K562 (cell line): ENCODE results near the gene PRMT7. TPM values are rescaled to one million over a fixed set of nuclear protein-coding genes. Genes with fewer than 3 reads are reported as not detected.

Experiments used
- ATAC-seq: fragments of 200-7000 bp; cut with Tn5 transposase; 3 replicates; pipeline ENCODE4 v1.9.1; 2020; ENCODE audit warnings: moderate library complexity
- BruUV-seq: library from RNA; stranded (reverse); fragments of 400-500 nt; replicated peaks from 2 replicates; lab custom pipeline; 2021; lab: Mats Ljungman, UMichigan
- CTCF ChIA-PET: fragments of 300-600 bp; formaldehyde crosslinking; extraction: SDS; loops from one replicate; lab custom pipeline; 2021; ENCODE audit warnings: low intra/inter-chr PET ratio; lab: Yijun Ruan, JAX
- POLR2A ChIA-PET: fragments of 300-600, 350-650 bp; sonication (Branson Sonifier 250); formaldehyde crosslinking; extraction: SDS; loops from one replicate; lab custom pipeline; 2021; ENCODE audit warnings: antibody characterized with exemption, inconsistent platforms; lab: Yijun Ruan, JAX
- DNase-seq, 4 experiments: peaks; one replicate each; pipeline versions ENCODE4 v3.0.0 to v3.0.0-alpha.2; 2011 to 2018; ENCODE audit warnings: low spot score in 3 of 4, mixed read lengths in 3 of 4; ENCODE audit errors: extremely low read depth in 1 of 4
- FAIRE-seq: peaks from 2 replicates; lab custom pipeline; 2011; peaks lifted over from hg19 to GRCh38; lab: Jason Lieb, UNC
- H2AFZ ChIP-seq: 2 replicates; pipeline ENCODE4 v1.6.0; 2011; ENCODE audit warnings: low read depth, low read length, control low read depth, inconsistent platforms
- H3K27ac ChIP-seq: fragments of 200-600 bp; 3 replicates; pipeline ENCODE4 v1.8.0; 2011; ENCODE audit warnings: low read depth, mild to moderate bottlenecking, control low read depth, inconsistent platforms, low read length, moderate library complexity, mixed read lengths; ENCODE audit errors: extremely low read depth
- H3K27me3 ChIP-seq, 2 experiments: fragments of 300-600 bp in 1 of 2; 2 replicates in 1 of 2; 3 replicates in 1 of 2; pipeline versions ENCODE4 v1.6.0 to v1.8.0; 2011; ENCODE audit warnings: inconsistent platforms in 2 of 2, low read length in 2 of 2, mild to moderate bottlenecking in 1 of 2, mixed read lengths in 1 of 2, moderate library complexity in 1 of 2; ENCODE audit not compliant: control insufficient read depth in 2 of 2, insufficient read depth in 2 of 2
- H3K36me3 ChIP-seq: fragments of 300-600 bp; 3 replicates; pipeline ENCODE4 v1.8.0; 2011; ENCODE audit warnings: mild to moderate bottlenecking, low read length, inconsistent platforms; ENCODE audit not compliant: control insufficient read depth, insufficient read depth
- H3K4me1 ChIP-seq, 2 experiments: fragments of 200-600 bp in 1 of 2; replicated peaks in 1 of 2; 2 replicates in 1 of 2; 3 replicates in 1 of 2; pipeline versions ENCODE4 v1.5.1 to v1.8.0; 2011; ENCODE audit warnings: inconsistent platforms in 2 of 2, low read length in 2 of 2, mild to moderate bottlenecking in 1 of 2, mixed read lengths in 1 of 2, moderate library complexity in 1 of 2; ENCODE audit not compliant: control insufficient read depth in 2 of 2, insufficient read depth in 2 of 2
- H3K4me2 ChIP-seq: 2 replicates; pipeline ENCODE4 v1.6.1; 2011; ENCODE audit warnings: low read length, control low read depth, inconsistent platforms, mixed read lengths; ENCODE audit not compliant: insufficient read depth
- H3K4me3 ChIP-seq: fragments of 200-600 bp; sonication (generic), shearing (Covaris generic); 2 replicates; pipeline ENCODE4 v1.5.1; 2016; ENCODE audit warnings: control low read depth, inconsistent platforms
- H3K79me2 ChIP-seq: fragments of 200-600 bp; 3 replicates; pipeline ENCODE4 v1.8.0; 2011; ENCODE audit warnings: low read length, inconsistent platforms; ENCODE audit not compliant: control insufficient read depth, insufficient read depth
- H3K9ac ChIP-seq, 2 experiments: 2 replicates each; pipeline versions ENCODE4 v1.6.0 to v1.6.1; 2011; ENCODE audit warnings: low read depth in 2 of 2, low read length in 2 of 2, control low read depth in 1 of 2, inconsistent platforms in 1 of 2, mild to moderate bottlenecking in 1 of 2, mixed read lengths in 1 of 2; ENCODE audit not compliant: insufficient read depth in 1 of 2
- H3K9me1 ChIP-seq: one replicate; pipeline ENCODE4 v1.6.0; 2011; ENCODE audit warnings: inconsistent platforms, mild to moderate bottlenecking, low read length, moderate library complexity; ENCODE audit not compliant: control insufficient read depth, insufficient read depth
- H3K9me3 ChIP-seq: replicated peaks from 2 replicates; pipeline ENCODE4 v1.5.1; 2011; ENCODE audit warnings: low read depth, low read length, inconsistent platforms; ENCODE audit not compliant: control insufficient read depth, insufficient read depth
- H4K20me1 ChIP-seq: replicated peaks from 2 replicates; pipeline ENCODE4 v1.6.1; 2011; ENCODE audit warnings: low read length, inconsistent platforms, mixed read lengths; ENCODE audit not compliant: control insufficient read depth, insufficient read depth
- EP300 ChIP-seq: IDR thresholded peaks from 2 replicates; pipeline ENCODE4 v1.6.1; 2012; ENCODE audit warnings: low read length, improper control_type of control experiment
- TCFL5 ChIP-seq: fragments of 250-450 bp; sonication (Bioruptor Pico); conservative IDR thresholded peaks from 2 replicates; pipeline ENCODE4 v1.6.1; 2021; ENCODE audit warnings: mild to moderate bottlenecking, moderate library complexity, matching md5 sums
- TRIM28 ChIP-seq: fragments of 450-650 bp; IDR thresholded peaks from 2 replicates; pipeline ENCODE4 v1.6.1; 2017
- XRCC5 ChIP-seq: fragments of 200-400 bp; formaldehyde crosslinking; IDR thresholded peaks from 2 replicates; pipeline ENCODE4 v1.6.1; 2017; ENCODE audit warnings: low read depth, mild to moderate bottlenecking, low read length
- YY1 ChIP-seq, 3 experiments: IDR thresholded peaks; 2 replicates each; pipeline ENCODE4 v1.6.1; 2011; ENCODE audit warnings: low read length in 2 of 3, mild to moderate bottlenecking in 2 of 3, moderate library complexity in 2 of 3, borderline replicate concordance in 1 of 3, control low read depth in 1 of 3, low read depth in 1 of 3; ENCODE audit not compliant: insufficient read depth in 3 of 3, insufficient replicate concordance in 2 of 3, control insufficient read depth in 1 of 3, insufficient read length in 1 of 3; ENCODE audit errors: extremely low read depth in 1 of 3
- ZNF347 ChIP-seq: fragments of 450-650 bp; formaldehyde crosslinking; IDR thresholded peaks from 2 replicates; pipeline ENCODE4 v1.4.0; 2020; ENCODE audit warnings: low read depth, mild to moderate bottlenecking, moderate library complexity
- ZNF436 ChIP-seq: fragments of 250-450, 450-650 bp; sonication (Bioruptor Pico); formaldehyde crosslinking; IDR thresholded peaks from 2 replicates; pipeline ENCODE4 v1.7.0; 2020; ENCODE audit warnings: mild to moderate bottlenecking
- WGBS: fragments of 100-300 bp; shearing (Covaris generic); methylation state at CpG from one replicate; pipeline ENCODE4 v1.1.6; 2016; ENCODE audit warnings: low coverage, mixed read lengths; ENCODE audit not compliant: insufficient coverage; ENCODE audit errors: missing lambda C conversion rate; 5-methylcytosine and 5-hydroxymethylcytosine counted together
- in situ Hi-C: fragments of 300-500 bp; cut with MboI; formaldehyde crosslinking; loops from 4 replicates; pipeline ENCODE4 v1.15.0; 2018; ENCODE audit warnings: inconsistent platforms, mixed read lengths
- intact Hi-C: fragments of 100-400 bp; cut with micrococcal nuclease; formaldehyde crosslinking; loops from 2 replicates; pipeline ENCODE4 v1.14.2; 2022
- polyA plus RNA-seq, 8 experiments: library from polyadenylated mRNA; depleted of rRNA in 4 of 8; stranded (reverse) in 5 of 8; unstranded in 3 of 8; fragments of >200 nt; fragmentation: Nextera tagmentation in 2 of 8; fragmentation: Illumina TruSeq in 1 of 8; extraction: Ambion mirVana in 2 of 8; extraction: Trizol in 1 of 8; gene quantifications; 2 replicates each; pipeline versions ENCODE4 v1.2.1 to v1.2.3, GENCODE V29; 2011 to 2014; ENCODE audit warnings: inconsistent platforms in 1 of 8, missing spikeins in 1 of 8
- total RNA-seq, 7 experiments: library from RNA; depleted of rRNA in 6 of 7; stranded (reverse); fragments of >200 nt in 6 of 7; fragmentation: Illumina TruSeq in 2 of 7; extraction: Trizol in 2 of 7; gene quantifications; 2 replicates each; pipeline versions ENCODE4 v1.2.1 to v1.2.3, GENCODE V29; 2011 to 2021; ENCODE audit warnings: low replicate concordance in 1 of 7
- TF ChIP-seq, protein P1 (sequence below): fragments of 450-650 bp; formaldehyde crosslinking; IDR thresholded peaks from 2 replicates; pipeline ENCODE4 v1.4.0; 2022; ENCODE audit warnings: missing genetic modification characterization
- TF ChIP-seq, protein P2 (sequence below): sonication (generic); formaldehyde crosslinking; IDR thresholded peaks from 2 replicates; pipeline ENCODE4 v1.8.0; 2022; ENCODE audit warnings: missing genetic modification reagents, mild to moderate bottlenecking, borderline replicate concordance
- TF ChIP-seq, protein P3 (sequence below): fragments of 250-450 bp; sonication (Bioruptor Pico); IDR thresholded peaks from 2 replicates; pipeline ENCODE4 v1.8.0; 2021; ENCODE audit warnings: borderline replicate concordance, mild to moderate bottlenecking, moderate library complexity; ENCODE audit not compliant: poor library complexity, severe bottlenecking

The PRMT7 gene
- total and polyA plus RNA-seq, 9 of the 15 experiments (the other 6 are each of a cell fraction or from before 2014, with no cell fraction given): 6.4 to 88.8 (median 73.1) TPM

- peaks cover 14% of the 10 kb centered on the region for H4K20me1 ChIP-seq
- peaks cover 35 to 57% of the 10 kb centered on the region in 2 experiments; a peak in 4 of 5 replicates for H3K27me3 ChIP-seq
- ChIA-PET CTCF (no interaction called here), POLR2A (interaction anchor here (0.6 to 0.8 kb wide), 3 partner anchors 32 to 806 kb away, joined by 3 read pairs; no protein-coding TSS in a partner anchor)
- H3K79me2 ChIP-seq: no peaks in the 10 kb centered on the region
- no peak overlapping the region for H3K4me2 ChIP-seq
- H2AFZ ChIP-seq: no peak overlapping the region
- no peak overlapping the region for H3K27ac ChIP-seq
- no peak overlapping the region for H3K9ac ChIP-seq
- ATAC-seq (no peak), FAIRE-seq (no peak), DNase-seq (no peak)
- H3K4me3 ChIP-seq: no peak overlapping the region
- H3K9me1 ChIP-seq: no peaks in the 10 kb centered on the region
- H3K36me3 ChIP-seq: no peaks in the 10 kb centered on the region
- WGBS: 34% methylated on average over 12 of the region's 12 CpGs
- no TSS peak for BruUV-seq
- peaks cover 9 to 53% of the 10 kb centered on the region in 2 experiments; a peak in 3 of 5 replicates for H3K4me1 ChIP-seq
- intact Hi-C loops (no loop called here), in situ Hi-C loops (no loop called here)
- no peak for TF ChIP-seq XRCC5
- no peak for TF ChIP-seq ZNF436 (CRISPR knock-in tag)
- no peak for TF ChIP-seq EP300
- TF ChIP-seq, protein P1, sequence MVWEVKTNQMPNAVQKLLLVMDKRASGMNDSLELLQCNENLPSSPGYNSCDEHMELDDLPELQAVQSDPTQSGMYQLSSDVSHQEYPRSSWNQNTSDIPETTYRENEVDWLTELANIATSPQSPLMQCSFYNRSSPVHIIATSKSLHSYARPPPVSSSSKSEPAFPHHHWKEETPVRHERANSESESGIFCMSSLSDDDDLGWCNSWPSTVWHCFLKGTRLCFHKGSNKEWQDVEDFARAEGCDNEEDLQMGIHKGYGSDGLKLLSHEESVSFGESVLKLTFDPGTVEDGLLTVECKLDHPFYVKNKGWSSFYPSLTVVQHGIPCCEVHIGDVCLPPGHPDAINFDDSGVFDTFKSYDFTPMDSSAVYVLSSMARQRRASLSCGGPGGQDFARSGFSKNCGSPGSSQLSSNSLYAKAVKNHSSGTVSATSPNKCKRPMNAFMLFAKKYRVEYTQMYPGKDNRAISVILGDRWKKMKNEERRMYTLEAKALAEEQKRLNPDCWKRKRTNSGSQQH: no peak
- no peak for TF ChIP-seq TCFL5 (CRISPR knock-in tag)
- TF ChIP-seq, protein P2, sequence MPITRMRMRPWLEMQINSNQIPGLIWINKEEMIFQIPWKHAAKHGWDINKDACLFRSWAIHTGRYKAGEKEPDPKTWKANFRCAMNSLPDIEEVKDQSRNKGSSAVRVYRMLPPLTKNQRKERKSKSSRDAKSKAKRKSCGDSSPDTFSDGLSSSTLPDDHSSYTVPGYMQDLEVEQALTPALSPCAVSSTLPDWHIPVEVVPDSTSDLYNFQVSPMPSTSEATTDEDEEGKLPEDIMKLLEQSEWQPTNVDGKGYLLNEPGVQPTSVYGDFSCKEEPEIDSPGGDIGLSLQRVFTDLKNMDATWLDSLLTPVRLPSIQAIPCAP (CRISPR knock-in tag): no peak
- TF ChIP-seq, protein P3, sequence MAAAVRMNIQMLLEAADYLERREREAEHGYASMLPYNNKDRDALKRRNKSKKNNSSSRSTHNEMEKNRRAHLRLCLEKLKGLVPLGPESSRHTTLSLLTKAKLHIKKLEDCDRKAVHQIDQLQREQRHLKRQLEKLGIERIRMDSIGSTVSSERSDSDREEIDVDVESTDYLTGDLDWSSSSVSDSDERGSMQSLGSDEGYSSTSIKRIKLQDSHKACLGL (CRISPR knock-in tag): no peak
- no peak for TF ChIP-seq YY1 (IDR thresholded peaks at IDR 0.05; ENCODE audit: borderline replicate concordance in 1 of 3, control insufficient read depth in 1 of 3, extremely low read depth in 1 of 3, insufficient read depth in 3 of 3, insufficient read length in 1 of 3, insufficient replicate concordance in 2 of 3, low read depth in 1 of 3, low read length in 2 of 3)
- TF ChIP-seq TRIM28: no peak
- no peak for TF ChIP-seq ZNF347 (CRISPR knock-in tag)
- H3K9me3 ChIP-seq: no peaks in the 10 kb centered on the region
Observed at GRCh38 chr16:68368301-68368888, 57.6 kb downstream of the PRMT7 start.
